ENCODE data around the gene DLK2. TPM values are rescaled to one million over a fixed set of nuclear protein-coding genes. Genes with fewer than 3 reads are reported as not detected.

The DLK2 gene
- total and polyA plus RNA-seq, 12 donors = 0.28 to 5.1 (median 1.8) TPM; not detected in 1

DNA sequence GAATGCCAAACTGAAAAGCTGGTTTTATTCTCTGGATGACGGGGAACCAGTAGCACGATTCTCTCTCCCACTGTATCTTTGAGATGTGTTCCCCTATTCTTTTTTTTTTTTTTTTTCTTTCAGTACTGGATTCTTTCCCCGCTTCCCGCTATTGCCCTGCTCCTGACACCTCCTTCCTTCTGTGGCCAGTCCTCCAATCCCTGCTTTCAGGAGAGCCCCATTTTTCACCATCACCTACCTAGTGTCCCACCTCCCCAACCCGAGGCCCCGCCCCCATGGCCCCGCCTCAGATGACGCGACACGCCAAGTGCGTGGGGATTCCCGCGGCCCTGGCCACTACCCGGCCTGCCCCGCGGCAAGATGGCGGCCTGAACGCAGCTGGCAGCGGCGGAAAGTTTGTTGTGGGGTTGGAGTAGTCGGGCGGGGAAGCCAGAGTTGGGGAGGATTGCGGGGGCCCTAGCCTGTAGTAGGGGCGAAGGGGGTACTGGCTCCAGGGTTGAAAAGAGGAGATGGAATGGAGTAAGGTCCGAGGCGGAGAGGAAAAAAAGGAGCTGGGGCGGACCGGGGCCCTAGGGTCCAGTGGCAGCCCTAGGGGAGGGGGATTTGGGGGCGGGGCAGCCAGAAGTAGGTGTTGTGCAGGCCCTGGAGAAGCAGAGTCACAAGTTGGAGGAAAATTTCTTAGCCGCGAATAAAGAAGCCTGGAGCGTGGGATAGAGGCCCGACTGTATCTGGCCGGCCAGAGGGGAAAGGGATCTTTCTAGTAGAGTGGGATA, 22.1 kb upstream of the DLK2 start, which contains the start of gene TJAP1:
Gene TJAP1 (plus strand): TSS at position 336 of the 773 bp plus-strand sequence. CDS start 21,432 bp downstream, outside the sequence.
- ATAC-seq (peak; percentile 98 to 100 (median 100)), DNase-seq (peak; percentile 93 to 95)
- 1 to 2% methylated on average over 34 of the region's 34 CpGs for WGBS, 2 donors
- Histone ChIP-seq H3K4me3 (peak within 1 kb of the TSS; percentile 61 to 87 (median 76)), H3K27ac (peak within 1 kb of the TSS in 9 of 10 donors; percentile 46 to 94 (median 88)), H3K4me1 (peaks cover 7 to 51% (median 33%) of the 10 kb centered on the region in 9 donors), H3K27me3 (no peaks in the 10 kb centered on the region), H3K9me3 (no peaks in the 10 kb centered on the region), H3K36me3 (peaks cover 0 to 10% (median 0%) of the 10 kb centered on the region in 9 donors)
- TF ChIP-seq, protein P1, sequence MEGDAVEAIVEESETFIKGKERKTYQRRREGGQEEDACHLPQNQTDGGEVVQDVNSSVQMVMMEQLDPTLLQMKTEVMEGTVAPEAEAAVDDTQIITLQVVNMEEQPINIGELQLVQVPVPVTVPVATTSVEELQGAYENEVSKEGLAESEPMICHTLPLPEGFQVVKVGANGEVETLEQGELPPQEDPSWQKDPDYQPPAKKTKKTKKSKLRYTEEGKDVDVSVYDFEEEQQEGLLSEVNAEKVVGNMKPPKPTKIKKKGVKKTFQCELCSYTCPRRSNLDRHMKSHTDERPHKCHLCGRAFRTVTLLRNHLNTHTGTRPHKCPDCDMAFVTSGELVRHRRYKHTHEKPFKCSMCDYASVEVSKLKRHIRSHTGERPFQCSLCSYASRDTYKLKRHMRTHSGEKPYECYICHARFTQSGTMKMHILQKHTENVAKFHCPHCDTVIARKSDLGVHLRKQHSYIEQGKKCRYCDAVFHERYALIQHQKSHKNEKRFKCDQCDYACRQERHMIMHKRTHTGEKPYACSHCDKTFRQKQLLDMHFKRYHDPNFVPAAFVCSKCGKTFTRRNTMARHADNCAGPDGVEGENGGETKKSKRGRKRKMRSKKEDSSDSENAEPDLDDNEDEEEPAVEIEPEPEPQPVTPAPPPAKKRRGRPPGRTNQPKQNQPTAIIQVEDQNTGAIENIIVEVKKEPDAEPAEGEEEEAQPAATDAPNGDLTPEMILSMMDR (IDR thresholded peaks at IDR 0.05) = no peak
- intact Hi-C loops (cut with DNase I) = no loop called here

DNA sequence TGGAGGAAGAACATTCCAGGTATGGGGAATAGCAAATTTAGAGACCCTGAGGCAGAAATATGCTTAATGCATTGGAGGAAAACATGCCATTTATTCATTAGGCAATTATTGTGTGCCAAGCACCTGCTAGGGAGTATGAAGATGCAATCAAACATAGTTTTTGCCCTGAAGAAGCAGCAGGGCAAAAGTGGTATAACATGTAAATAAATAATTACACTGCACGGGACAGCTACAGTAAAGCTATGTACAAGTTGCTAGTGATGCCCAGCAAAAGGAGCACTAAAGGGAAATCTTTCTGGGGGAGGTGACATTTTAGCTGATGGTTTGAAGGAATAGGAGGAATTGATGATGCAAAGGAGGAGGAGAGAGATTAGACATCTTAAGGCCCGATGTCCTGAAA, 21.4 kb upstream of the DLK2 start:
- 42 to 57% methylated on average over 2 of the region's 2 CpGs for WGBS, 2 donors
- TF ChIP-seq, protein P1 (IDR thresholded peaks at IDR 0.05) = no peak
- no peaks in the 10 kb centered on the region for H3K27me3 ChIP-seq
- H3K4me3 ChIP-seq = peak overlapping the region in 8 of 10 donors; percentile 61 to 87 (median 76)
- DNase-seq = no peak
- no peak for ATAC-seq
- peak overlapping the region in 8 of 10 donors; percentile 32 to 94 (median 85) for H3K27ac ChIP-seq
- peaks cover 7 to 46% (median 33%) of the 10 kb centered on the region in 9 donors for H3K4me1 ChIP-seq
- peaks cover 0 to 10% (median 0%) of the 10 kb centered on the region in 9 donors for H3K36me3 ChIP-seq
- intact Hi-C loops (cut with DNase I) = no loop called here
- H3K9me3 ChIP-seq = no peaks in the 10 kb centered on the region

DNA sequence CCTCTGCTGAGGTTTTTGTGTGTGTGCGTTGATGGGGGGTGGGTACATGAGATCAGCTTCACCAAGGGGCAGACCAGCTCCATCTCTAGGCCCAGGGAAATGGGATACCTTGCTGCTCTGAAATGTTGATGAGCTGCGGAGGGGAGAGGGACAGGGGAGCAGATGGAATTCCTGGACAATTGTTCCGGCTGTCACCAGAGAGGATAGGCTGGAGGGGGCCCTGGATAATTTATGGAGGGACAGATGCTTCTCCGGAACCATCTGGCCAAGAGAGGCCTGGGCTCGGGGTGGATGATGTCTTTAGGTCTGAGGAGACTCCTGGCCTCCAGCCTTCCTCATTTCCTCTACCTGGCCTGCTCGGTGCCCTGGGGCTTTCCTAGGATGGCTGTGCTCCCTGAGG, 20.2 kb upstream of the DLK2 start:
- ATAC-seq (no peak), DNase-seq (no peak)
- Histone ChIP-seq H3K9me3 (no peaks in the 10 kb centered on the region), H3K27ac (no peak overlapping the region), H3K27me3 (no peaks in the 10 kb centered on the region), H3K36me3 (peaks cover 0 to 4% (median 0%) of the 10 kb centered on the region in 9 donors), H3K4me3 (no peak overlapping the region), H3K4me1 (peaks cover 7 to 35% (median 30%) of the 10 kb centered on the region in 9 donors)
- TF ChIP-seq, protein P1 (IDR thresholded peaks at IDR 0.05) = no peak
- intact Hi-C loops (cut with DNase I) = no loop called here
- WGBS, 2 donors = 86 to 90% methylated on average over 6 of the region's 6 CpGs

DNA sequence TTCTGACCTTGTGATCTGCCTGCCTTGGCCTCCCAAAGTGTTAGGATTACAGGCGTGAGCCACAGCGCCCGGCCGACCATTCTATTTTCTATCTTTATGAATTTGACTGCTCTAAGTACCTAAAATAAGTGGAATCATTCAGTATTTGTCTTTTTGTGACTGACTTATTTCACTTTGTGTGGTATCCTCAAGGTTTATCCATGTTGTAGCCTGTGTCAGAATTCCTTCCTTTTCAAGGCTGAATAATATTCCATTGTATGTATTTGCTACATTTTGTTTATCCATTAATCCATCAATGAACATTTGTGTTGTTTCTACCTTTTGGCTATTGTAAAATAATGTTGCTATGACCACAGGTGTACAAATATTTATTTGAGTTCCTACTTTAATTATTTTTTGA, 17.2 kb upstream of the DLK2 start:
- H3K4me1 ChIP-seq = peaks cover 0 to 34% (median 10%) of the 10 kb centered on the region in 9 donors
- peaks cover 0 to 3% (median 0%) of the 10 kb centered on the region in 7 donors for H3K27me3 ChIP-seq
- H3K4me3 ChIP-seq = no peak overlapping the region
- ATAC-seq = no peak
- 96 to 97% methylated on average over 4 of the region's 4 CpGs for WGBS, 2 donors
- intact Hi-C loops (cut with DNase I) = no loop called here
- TF ChIP-seq, protein P1 (IDR thresholded peaks at IDR 0.05) = no peak
- H3K36me3 ChIP-seq = no peaks in the 10 kb centered on the region
- DNase-seq = no peak
- H3K9me3 ChIP-seq = no peaks in the 10 kb centered on the region
- no peak overlapping the region for H3K27ac ChIP-seq
